Caco-2 (cell line): Measurements from ENCODE around the gene GRK1. TPM values are rescaled to one million over a fixed set of nuclear protein-coding genes. Genes with fewer than 3 reads are reported as not detected.

Source experiments
- BruUV-seq: library from RNA; stranded (reverse); fragments of 400-500 nt; replicated peaks from 2 replicates; lab custom pipeline; 2021; lab: Mats Ljungman, UMichigan
- CTCF ChIA-PET: fragments of 300-600 bp; sonication (Branson Sonifier 250); formaldehyde crosslinking; loops from one replicate; lab custom pipeline; 2022; ENCODE audit warnings: antibody characterized with exemption; lab: Charles Lee
- POLR2A ChIA-PET: fragments of 300-600 bp; sonication (Branson Sonifier 250); formaldehyde crosslinking; loops from one replicate; lab custom pipeline; 2022; ENCODE audit warnings: antibody characterized with exemption; lab: Charles Lee
- DNase-seq, 2 experiments: peaks; one replicate each; pipeline versions ENCODE4 v3.0.0 to v3.0.0-alpha.2; 2020 to 2022
- H3K27me3 ChIP-seq: replicated peaks from 2 replicates; pipeline ENCODE4 v1.6.0; 2011; ENCODE audit warnings: low read length; ENCODE audit not compliant: control insufficient read depth, insufficient read depth
- H3K36me3 ChIP-seq: 2 replicates; pipeline ENCODE4 v1.5.1; 2011; ENCODE audit warnings: low read length; ENCODE audit not compliant: control insufficient read depth, insufficient read depth
- H3K4me1 ChIP-seq: fragments of 250-450 bp; sonication (Bioruptor Pico); 2 replicates; pipeline ENCODE4 v1.5.1; 2020; ENCODE audit warnings: mild to moderate bottlenecking
- H3K4me3 ChIP-seq: 2 replicates; pipeline ENCODE4 v1.5.1; 2011; ENCODE audit warnings: low read depth, mild to moderate bottlenecking, control low read depth, low read length
- H3K9me3 ChIP-seq: fragments of 250-450 bp; sonication (Bioruptor Pico); 2 replicates; pipeline ENCODE4 v1.5.1; 2020; ENCODE audit warnings: mild to moderate bottlenecking, moderate library complexity
- H3K27ac Mint-ChIP-seq: one replicate; pipeline ENCODE4 v1.8.0; 2022; ENCODE audit warnings: mixed read lengths; ENCODE audit not compliant: unreplicated experiment
- H3K27me3 Mint-ChIP-seq: one replicate; pipeline ENCODE4 v1.8.0; 2022; ENCODE audit warnings: mixed read lengths; ENCODE audit not compliant: insufficient read depth, unreplicated experiment
- H3K36me3 Mint-ChIP-seq: one replicate; pipeline ENCODE4 v1.8.0; 2022; ENCODE audit warnings: mild to moderate bottlenecking, mixed read lengths; ENCODE audit not compliant: insufficient read depth, unreplicated experiment
- H3K4me1 Mint-ChIP-seq: one replicate; pipeline ENCODE4 v1.8.0; 2022; ENCODE audit warnings: low read depth, mixed read lengths; ENCODE audit not compliant: unreplicated experiment
- H3K4me3 Mint-ChIP-seq: one replicate; pipeline ENCODE4 v1.8.0; 2022; ENCODE audit warnings: mild to moderate bottlenecking, moderate library complexity, mixed read lengths; ENCODE audit not compliant: unreplicated experiment
- H3K9me3 Mint-ChIP-seq: one replicate; pipeline ENCODE4 v1.8.0; 2022; ENCODE audit warnings: mixed read lengths; ENCODE audit not compliant: unreplicated experiment
- intact Hi-C: fragments of 100-400 bp; cut with micrococcal nuclease; formaldehyde crosslinking; loops from one replicate; pipeline ENCODE4 v1.10.0; 2022; ENCODE audit not compliant: unreplicated experiment
- total RNA-seq: library from RNA; stranded (reverse); gene quantifications from 2 replicates; pipeline ENCODE4 v1.2.3, GENCODE V29; 2022
- TF ChIP-seq, protein P1 (sequence below), 2 experiments: fragments of 200-600 bp in 1 of 2; IDR thresholded peaks; 1 replicate in 1 of 2; 2 replicates in 1 of 2; pipeline versions ENCODE4 v1.5.1 to v1.8.0; 2011 to 2022; ENCODE audit warnings: antibody characterized with exemption in 1 of 2, control low read depth in 1 of 2, inconsistent platforms in 1 of 2, low read depth in 1 of 2, low read length in 1 of 2, mild to moderate bottlenecking in 1 of 2, moderate library complexity in 1 of 2; ENCODE audit not compliant: insufficient read depth in 1 of 2, severe bottlenecking in 1 of 2, unreplicated experiment in 1 of 2

GRK1 gene
- total RNA-seq, 1 experiment from 2014 or later = not detected

DNA sequence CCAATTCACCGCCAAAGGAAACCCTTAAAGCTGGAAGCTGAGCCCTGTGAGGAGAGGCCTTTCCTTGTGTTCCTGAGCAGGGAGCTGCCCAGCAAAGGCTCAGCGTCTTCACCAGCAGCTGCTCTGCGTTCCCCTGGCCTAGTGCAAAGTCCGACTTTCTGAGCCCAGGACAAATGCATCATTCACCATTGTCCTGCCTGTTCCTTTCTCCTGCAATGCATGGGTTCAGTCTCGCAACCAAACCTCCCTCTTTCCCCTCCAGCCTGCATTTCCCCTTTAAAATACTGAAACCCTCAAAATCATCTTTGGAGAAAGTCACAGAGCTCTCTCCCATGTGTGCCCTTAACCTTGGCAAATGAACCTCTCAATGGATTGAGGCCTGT is 79.1 kb downstream of the GRK1 start:
- peaks cover 12% of the 10 kb centered on the region for H3K4me1 Mint-ChIP-seq
- H3K9me3 Mint-ChIP-seq = peaks cover 8% of the 10 kb centered on the region
- H3K27me3 Mint-ChIP-seq = no peaks in the 10 kb centered on the region
- H3K4me1 ChIP-seq = peaks cover 14% of the 10 kb centered on the region
- no peaks in the 10 kb centered on the region for H3K27me3 ChIP-seq
- peaks cover under 1% of the 10 kb centered on the region for H3K36me3 Mint-ChIP-seq
- H3K9me3 ChIP-seq = no peaks in the 10 kb centered on the region; the same call in 1 of the 2 replicates
- no peak overlapping the region for H3K4me3 Mint-ChIP-seq
- H3K36me3 ChIP-seq = no peaks in the 10 kb centered on the region
- POLR2A ChIA-PET = interaction anchor here (0.6 kb wide), 1 partner anchor 142 kb away, joined by 5 read pairs; no protein-coding TSS in a partner anchor
- CTCF ChIA-PET = no interaction called here
- H3K27ac Mint-ChIP-seq = peak overlapping the region; percentile 26
- no TSS peak for BruUV-seq
- H3K4me3 ChIP-seq = no peak overlapping the region
- intact Hi-C loops = no loop called here
- TF ChIP-seq, protein P1, sequence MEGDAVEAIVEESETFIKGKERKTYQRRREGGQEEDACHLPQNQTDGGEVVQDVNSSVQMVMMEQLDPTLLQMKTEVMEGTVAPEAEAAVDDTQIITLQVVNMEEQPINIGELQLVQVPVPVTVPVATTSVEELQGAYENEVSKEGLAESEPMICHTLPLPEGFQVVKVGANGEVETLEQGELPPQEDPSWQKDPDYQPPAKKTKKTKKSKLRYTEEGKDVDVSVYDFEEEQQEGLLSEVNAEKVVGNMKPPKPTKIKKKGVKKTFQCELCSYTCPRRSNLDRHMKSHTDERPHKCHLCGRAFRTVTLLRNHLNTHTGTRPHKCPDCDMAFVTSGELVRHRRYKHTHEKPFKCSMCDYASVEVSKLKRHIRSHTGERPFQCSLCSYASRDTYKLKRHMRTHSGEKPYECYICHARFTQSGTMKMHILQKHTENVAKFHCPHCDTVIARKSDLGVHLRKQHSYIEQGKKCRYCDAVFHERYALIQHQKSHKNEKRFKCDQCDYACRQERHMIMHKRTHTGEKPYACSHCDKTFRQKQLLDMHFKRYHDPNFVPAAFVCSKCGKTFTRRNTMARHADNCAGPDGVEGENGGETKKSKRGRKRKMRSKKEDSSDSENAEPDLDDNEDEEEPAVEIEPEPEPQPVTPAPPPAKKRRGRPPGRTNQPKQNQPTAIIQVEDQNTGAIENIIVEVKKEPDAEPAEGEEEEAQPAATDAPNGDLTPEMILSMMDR (IDR thresholded peaks at IDR 0.05; ENCODE audit: insufficient read depth in 1 of 2, low read depth in 1 of 2, low read length in 1 of 2, severe bottlenecking in 1 of 2, unreplicated experiment in 1 of 2) = no peak
- DNase-seq = peak; percentile 51 to 74

DNA sequence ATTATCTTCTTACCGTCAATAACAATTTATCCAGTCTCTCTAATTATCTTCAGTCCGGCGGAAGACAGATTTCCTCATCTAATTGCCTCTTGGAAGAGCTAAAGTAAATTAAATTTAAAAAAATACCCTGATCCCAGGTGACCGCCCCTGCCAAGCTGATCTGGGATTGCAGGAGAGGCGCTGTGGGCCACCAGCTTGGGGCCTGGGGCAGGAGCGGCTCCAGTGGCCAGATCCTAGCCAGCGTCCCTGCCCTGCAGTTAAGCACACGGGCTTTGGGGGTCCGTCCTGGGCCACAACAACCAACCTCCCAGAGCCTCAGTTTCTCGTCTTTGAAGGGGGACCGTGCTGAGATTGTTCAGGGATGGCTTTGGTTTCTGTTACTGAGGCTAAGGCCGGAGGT is 79.7 kb downstream of the GRK1 start:
- POLR2A ChIA-PET = interaction anchor here (0.8 kb wide), 1 partner anchor 63 kb away, joined by 3 read pairs; no protein-coding TSS in a partner anchor
- no peak for DNase-seq
- Mint-ChIP-seq H3K4me1 (peaks cover 12% of the 10 kb centered on the region), H3K27me3 (no peaks in the 10 kb centered on the region), H3K36me3 (peaks cover 6% of the 10 kb centered on the region), H3K27ac (peak overlapping the region; percentile 26), H3K9me3 (peaks cover 12% of the 10 kb centered on the region), H3K4me3 (no peak overlapping the region)
- Histone ChIP-seq H3K4me3 (no peak overlapping the region), H3K4me1 (peaks cover 14% of the 10 kb centered on the region), H3K36me3 (no peaks in the 10 kb centered on the region), H3K27me3 (no peaks in the 10 kb centered on the region), H3K9me3 (no peaks in the 10 kb centered on the region; the same call in 1 of the 2 replicates)
- TF ChIP-seq, protein P1 (IDR thresholded peaks at IDR 0.05; ENCODE audit: insufficient read depth in 1 of 2, low read depth in 1 of 2, low read length in 1 of 2, severe bottlenecking in 1 of 2, unreplicated experiment in 1 of 2) = no peak
- intact Hi-C loops = no loop called here
- CTCF ChIA-PET = no interaction called here
- no TSS peak for BruUV-seq

DNA sequence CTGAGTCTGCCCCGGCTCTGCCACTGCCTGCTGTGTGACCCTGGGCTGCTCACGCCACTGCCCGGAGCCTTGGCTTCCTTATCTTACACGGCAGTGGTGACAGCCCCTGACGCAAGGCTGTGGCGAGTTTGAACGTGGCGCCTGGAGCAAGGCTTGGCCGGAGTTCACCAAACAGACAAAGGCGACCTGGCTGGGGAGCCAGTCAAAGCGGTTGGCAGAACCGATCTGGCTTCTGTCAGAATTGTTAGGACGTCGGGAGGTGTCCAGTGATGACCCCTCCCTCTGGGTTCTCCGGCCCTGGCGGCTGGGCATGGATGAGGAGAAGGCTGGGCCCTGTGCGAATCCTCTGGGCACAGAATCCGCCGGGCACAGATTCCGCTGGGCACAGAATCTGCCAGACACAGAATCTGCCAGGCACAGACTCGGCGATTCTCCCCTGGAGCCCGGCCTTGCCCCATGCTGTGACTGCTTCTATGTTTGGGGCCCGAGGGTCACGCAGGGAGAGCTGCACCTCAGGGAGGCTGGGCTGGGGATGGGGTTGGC is 80.3 kb downstream of the GRK1 start:
- peaks cover 12% of the 10 kb centered on the region for H3K9me3 Mint-ChIP-seq
- DNase-seq = no peak
- no peaks in the 10 kb centered on the region; the same call in 1 of the 2 replicates for H3K9me3 ChIP-seq
- no peak overlapping the region for H3K4me3 Mint-ChIP-seq
- peaks cover 6% of the 10 kb centered on the region for H3K36me3 Mint-ChIP-seq
- no peaks in the 10 kb centered on the region for H3K27me3 Mint-ChIP-seq
- H3K4me1 ChIP-seq = peaks cover 7% of the 10 kb centered on the region
- H3K36me3 ChIP-seq = no peaks in the 10 kb centered on the region
- H3K27ac Mint-ChIP-seq = no peak overlapping the region
- TF ChIP-seq, protein P1 (IDR thresholded peaks at IDR 0.05; ENCODE audit: insufficient read depth in 1 of 2, low read depth in 1 of 2, low read length in 1 of 2, severe bottlenecking in 1 of 2, unreplicated experiment in 1 of 2) = no peak
- intact Hi-C loops = no loop called here
- CTCF ChIA-PET = no interaction called here
- BruUV-seq = no TSS peak
- H3K4me3 ChIP-seq = no peak overlapping the region
- no peaks in the 10 kb centered on the region for H3K27me3 ChIP-seq
- peaks cover 12% of the 10 kb centered on the region for H3K4me1 Mint-ChIP-seq
- POLR2A ChIA-PET = interaction anchor here (0.8 kb wide), 1 partner anchor 63 kb away, joined by 3 read pairs; no protein-coding TSS in a partner anchor
